ENCODE measurements around the gene SCAND1.
"Not testable (repeated sequence)": the region's sequence is repeated elsewhere in the genome, so short reads cannot be mapped to it uniquely, and the experiment has no call there.

- not testable (repeated sequence) for TF ChIP-seq POLR2AphosphoS5, POLR2A, CTCF (IDR thresholded peaks at IDR 0.05)
Measured at GRCh38 chr20:35959291-35959690, 5.0 kb upstream of the SCAND1 start.

Measured in prostate gland (tissue), 2 donors.